Hindlimb muscle (tissue), 1 donor: ENCODE measurements around the gene TENT4A. TPM values are rescaled to one million over a fixed set of nuclear protein-coding genes. Genes with fewer than 3 reads are reported as not detected.

Experiments used
- DNase-seq: peaks from one replicate; pipeline ENCODE4 v3.0.0-alpha.2; 2013
- polyA plus RNA-seq: library from polyadenylated mRNA; unstranded; fragments of 120-200 nt; gene quantifications from one replicate; pipeline ENCODE4 v1.2.1, GENCODE V29; 2013; ENCODE audit not compliant: insufficient read length

Gene TENT4A
- polyA plus RNA-seq, 1 donor = 19.9 TPM

GRCh38 chr5:6718161-6718681 lies 5.0 kb downstream of the TENT4A start:
- DNase-seq = no peak

- DNase-seq = no peak
These were observed 5.5 kb downstream of the TENT4A start for GRCh38 chr5:6718718-6719117.

DNA sequence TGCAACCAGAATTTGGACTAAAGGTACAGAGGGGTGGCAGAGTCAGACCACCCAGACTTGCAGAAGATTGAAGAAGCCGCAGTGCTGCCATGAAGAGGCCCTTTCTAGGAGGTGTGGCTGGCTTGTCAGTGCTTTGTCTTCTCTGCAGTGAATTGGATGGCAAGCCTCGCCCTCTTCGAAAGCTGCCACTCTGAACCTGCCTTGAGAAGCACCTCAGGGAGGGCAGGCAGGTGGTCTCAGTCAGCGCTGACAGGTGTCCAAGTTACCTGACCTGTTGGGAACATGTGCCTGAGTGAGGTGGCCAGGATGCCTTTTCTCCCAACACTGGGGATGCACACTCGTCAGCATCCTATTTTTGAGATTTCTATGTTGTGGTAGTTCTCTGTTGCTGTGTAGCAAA lies 6.2 kb downstream of the TENT4A start:
- no peak for DNase-seq

DNA sequence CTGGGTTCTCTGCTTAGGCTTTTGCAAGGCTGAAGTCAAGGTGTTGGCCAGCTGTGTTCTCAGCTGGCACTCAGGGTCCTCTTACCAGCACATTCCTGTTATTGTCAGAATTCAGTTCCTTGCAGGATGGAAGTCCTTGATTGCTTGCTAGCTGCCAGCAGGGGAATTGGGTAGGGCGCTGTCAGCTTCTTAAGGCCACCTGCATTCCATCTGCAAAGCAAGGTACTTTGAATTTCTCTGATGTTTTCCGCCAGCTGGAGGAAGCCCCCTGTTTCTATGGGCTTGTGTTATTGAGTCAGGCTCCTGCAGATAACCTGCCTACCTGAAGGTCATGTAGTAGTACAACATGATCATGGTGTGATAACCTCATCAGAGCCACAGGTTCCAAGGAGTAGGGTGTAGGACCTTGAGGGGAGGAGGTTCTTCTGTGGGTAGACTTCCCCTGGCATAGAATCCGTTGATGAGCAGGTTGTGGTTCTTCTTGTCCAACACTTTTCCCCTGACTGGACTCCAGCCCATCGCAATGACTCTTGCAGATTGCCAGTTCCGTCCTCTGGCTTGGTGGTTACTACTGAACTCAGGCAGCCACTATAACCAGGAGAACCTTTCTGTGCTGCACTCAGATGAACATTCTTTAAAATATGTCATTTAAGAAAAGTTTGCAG lies 6.8 kb downstream of the TENT4A start:
- DNase-seq = no peak

GRCh38 chr5:6720561-6720921 lies 7.3 kb downstream of the TENT4A start:
- DNase-seq = no peak

DNA sequence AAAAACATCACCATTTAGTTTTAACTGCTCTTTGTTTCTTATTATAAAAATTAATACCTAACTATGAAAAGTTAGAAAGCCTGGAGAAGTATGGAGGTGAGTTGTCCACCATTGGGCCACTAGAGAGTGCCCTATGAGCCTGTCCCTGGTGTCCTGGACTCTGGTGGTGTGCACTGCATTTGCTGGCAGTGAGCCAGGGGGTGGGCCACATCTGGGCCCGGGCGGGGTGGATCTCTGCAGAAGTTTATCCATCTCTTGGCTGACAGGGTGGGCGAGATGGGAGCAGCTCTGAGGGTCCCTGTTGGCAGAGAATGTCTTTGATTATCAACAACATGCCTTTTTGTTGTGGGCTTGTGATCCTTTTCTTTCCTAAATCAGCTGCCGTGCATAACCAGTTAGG lies 8.2 kb downstream of the TENT4A start:
- no peak for DNase-seq

DNA sequence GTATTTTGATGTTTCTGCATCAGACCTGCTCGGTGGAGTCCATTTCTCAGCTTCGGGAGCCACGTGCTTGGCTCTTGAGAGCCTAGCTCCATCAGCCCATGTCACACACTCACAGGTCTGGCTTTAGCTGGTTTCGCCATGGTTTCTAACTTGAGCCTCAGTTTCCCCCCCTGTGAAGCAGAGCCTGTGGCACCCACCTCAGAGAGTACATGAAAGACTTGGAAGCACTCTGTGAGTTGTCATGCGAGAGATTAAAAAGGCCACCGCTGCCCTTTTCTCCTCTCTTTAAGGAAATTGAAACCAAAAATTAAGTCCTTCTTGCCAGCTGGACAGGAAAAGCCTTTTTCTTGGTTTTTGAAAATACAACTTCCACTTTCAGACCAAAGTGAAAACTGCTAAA lies 8.8 kb downstream of the TENT4A start:
- DNase-seq = no peak

GRCh38 chr5:6723122-6723815 lies 10.0 kb downstream of the TENT4A start:
- DNase-seq = no peak

- DNase-seq = no peak
These were observed 10.6 kb downstream of the TENT4A start for GRCh38 chr5:6723816-6724300.

- DNase-seq = no peak
These were observed 11.2 kb downstream of the TENT4A start for GRCh38 chr5:6724321-6724929.

DNA sequence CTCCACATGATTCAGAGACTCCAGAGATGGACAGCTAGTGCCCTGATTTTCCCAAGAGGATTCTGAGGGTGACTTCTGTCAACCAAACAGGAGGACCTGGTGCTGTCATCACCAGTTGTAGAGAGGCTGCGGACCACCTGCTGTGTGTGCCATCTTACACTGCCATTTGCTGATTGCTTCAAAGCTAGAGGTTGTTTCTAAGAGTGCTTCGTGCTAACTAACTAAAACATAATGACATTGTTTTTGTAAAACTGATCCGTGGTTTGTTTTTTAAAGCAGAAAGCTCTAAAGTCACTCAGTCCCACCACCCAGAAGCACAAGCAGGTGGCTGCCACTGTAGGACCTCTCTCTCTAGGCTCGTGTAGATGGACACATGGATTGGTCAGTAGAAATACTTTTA lies 12.2 kb downstream of the TENT4A start:
- no peak for DNase-seq

- DNase-seq = no peak
These were observed 12.8 kb downstream of the TENT4A start for GRCh38 chr5:6726006-6726405.

DNA sequence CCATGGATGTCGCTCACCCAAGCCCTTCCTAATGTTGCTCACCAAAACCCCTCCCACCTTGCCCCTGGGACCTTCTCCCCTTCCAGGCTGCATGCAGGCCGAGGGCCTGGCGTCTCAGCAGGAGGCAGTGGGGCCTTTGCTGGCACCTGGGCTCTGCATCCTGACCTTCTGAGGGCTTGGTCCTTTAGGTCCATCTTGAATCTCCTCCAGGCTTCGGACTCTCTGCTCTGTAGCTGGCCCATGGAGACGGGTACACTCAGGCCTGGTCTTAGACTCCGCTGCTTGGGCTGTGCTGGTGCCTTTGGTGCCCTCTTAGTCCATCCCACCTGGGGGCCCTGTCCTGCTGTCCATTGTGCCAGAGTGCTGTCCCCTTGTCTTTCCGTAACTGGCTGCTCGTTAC lies 14.0 kb downstream of the TENT4A start:
- no peak for DNase-seq

DNA sequence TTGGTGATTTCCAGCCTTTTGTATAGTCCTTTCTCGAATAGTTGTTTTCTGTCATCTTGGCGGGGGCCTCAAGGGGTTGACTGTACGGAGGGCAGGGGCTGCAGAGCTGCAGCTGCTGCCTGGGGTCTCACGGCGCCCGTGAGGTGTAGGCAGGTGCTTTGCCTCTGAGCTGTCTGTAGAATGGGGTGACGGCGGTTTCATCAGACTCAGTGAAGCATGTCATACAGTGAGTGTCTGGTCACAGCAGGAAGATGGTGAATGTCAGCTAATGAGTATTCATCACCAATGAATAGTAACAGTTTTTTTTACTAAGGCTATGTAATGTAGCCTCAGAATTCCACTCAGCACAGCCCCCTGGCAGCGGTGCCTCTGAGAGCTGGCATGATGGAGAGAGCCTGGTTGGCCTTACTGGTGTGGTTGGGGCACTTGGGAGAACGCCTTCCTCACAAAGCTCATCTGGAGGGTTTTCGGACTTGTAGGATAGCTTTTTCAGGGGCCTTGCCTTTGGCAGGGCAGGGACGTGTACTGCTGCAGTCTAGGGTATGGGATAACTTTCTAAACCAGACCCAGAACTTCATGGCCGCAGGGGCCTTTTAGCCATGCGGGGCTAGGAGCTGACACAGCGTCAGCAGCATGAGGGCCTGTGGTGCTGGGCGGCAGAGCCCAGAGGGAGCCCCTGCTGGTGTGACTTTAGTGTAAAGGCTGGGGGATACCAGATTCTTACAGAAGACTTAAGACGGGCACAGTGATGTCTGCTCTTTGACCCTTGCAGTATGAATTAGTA lies 15.0 kb downstream of the TENT4A start:
- DNase-seq = no peak

GRCh38 chr5:6728795-6729183 lies 15.6 kb downstream of the TENT4A start:
- DNase-seq = no peak

DNA sequence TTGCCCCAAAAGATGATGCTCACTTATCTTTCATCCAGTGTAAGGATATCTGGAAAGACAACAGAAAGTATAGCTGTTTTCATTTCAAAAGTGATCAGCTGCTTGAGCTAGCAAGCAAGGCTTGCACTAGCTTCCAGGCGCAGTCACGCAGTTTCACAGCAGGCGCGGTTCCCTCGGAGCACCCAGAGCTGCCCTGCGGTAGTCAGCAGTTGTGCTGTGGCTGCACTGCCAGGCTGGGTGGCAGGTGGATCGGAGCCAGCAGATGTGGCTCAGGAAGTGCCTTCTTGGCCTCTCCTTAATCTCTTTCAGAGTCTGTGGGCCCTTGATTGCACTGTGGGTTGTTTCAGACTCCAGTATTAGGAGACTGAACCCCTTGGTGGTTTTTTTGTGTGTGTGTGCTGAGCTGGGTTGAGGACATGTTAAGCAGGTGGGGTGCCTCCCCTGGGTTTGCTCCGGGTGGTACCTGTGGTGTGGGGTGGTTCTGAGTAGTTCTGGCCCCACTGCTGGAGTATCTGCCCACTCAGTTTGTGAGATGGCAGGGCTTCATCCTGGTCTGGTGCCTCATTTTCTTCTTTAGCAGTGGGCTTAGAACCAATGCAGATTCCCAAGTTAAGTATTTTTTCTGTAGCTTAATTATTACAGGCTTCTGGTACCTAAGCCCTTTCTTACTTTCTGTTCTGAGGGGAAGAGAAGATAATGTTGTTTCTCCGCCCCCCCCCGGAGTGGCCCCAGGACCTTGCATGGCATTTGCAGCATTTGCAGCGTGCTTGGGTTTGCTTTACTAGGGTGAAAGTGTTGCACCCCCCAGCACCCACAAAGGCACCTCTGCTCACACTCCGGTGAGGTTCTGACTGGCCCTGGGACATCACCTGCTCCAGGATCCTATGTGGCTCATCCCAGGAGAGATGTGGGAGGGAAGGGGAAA lies 16.4 kb downstream of the TENT4A start:
- DNase-seq = no peak

DNA sequence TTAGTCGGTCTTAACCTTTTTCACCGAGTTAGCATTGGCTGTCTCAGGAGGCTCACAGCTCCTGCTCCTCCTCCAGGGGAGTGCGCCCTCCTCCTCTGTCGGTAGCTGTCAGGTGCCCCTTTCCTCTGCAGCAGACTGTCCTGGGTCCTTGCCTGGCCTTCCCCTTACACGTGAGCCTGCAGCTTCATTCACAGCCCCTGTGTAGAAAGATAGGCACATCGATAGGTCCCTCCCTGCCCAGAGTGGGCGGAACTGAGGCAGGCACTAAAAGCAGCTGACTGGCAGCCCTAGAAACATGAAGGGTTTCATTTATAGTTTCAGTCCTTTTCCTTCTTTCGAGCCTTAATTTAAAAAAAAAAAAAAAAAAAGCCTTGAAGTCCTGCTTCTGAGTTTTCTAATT lies 17.2 kb downstream of the TENT4A start:
- DNase-seq = no peak

DNA sequence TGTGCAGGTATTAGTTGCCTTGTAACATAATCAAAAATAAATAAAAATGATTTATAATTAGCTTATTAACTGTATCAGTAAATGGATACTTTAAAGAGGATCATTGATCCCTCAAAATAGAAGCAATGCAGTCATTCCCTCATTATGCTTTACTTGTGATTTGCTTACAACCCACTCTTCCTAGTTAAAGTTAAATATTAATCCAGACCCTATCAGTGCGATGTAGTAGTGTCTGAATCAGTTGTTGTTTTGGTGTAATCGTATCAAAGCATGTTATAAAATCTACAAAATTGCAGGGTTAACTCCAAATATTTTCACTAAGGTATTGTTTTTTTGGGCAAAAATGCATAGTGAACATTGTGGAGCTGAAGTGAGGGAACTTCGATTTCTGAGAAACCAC lies 17.6 kb downstream of the TENT4A start:
- no peak for DNase-seq

GRCh38 chr5:6731465-6732237 lies 18.4 kb downstream of the TENT4A start:
- DNase-seq = no peak

DNA sequence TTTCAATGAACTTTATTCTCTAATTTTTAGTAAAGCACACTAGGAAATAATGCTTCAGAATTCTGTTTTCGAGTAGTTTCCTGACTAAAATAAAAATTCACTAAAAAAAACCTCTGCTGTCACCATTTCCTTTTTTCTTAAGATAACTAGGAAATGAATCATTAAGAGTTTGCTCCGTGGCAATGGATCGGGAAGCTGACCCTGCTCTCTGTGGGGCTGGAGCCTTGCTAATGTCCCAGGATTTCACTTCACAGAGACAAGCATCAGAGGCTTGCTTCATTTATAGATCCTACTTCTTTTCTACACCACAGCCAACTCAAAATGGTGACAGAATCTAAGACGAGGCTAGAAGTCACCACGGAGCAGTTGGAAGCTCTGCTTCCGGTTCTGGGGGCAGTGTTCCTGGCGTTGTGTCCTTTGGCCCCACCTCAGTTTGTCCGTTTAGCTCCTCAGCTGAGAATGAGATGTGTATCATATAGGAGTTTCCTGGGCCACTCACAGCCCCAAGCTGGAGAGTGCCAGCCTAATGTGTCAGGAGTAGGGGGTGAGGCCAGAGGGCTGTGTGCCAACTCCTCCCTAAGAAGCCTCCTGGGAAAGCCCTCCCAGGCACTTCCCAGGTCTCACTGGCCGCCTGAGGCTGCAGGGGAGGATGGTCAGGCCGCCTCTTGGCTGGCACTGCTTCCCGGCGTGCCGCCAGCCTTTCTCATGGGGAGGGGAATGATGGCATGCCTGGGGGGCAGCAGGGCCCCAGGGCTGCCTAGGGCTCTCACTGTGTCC lies 19.6 kb downstream of the TENT4A start:
- no peak for DNase-seq
